C4-2B (cell line): ENCODE measurements around the gene TAOK3.
"Not testable (repeated sequence)": the region's sequence is repeated elsewhere in the genome, so short reads cannot be mapped to it uniquely, and the experiment has no call there.

Experiments used
- H3K27ac ChIP-seq: fragments of 450-650 bp; 2 replicates; pipeline ENCODE4 v1.5.1; 2017
- ZFX ChIP-seq: fragments of 450-650 bp; IDR thresholded peaks from 2 replicates; pipeline ENCODE4 v1.6.1; 2017
- TF ChIP-seq, protein P1 (sequence below): fragments of 450-650 bp; conservative IDR thresholded peaks from 2 replicates; pipeline ENCODE4 v1.5.1; 2017; ENCODE audit warnings: mild to moderate bottlenecking

TAOK3 gene

DNA sequence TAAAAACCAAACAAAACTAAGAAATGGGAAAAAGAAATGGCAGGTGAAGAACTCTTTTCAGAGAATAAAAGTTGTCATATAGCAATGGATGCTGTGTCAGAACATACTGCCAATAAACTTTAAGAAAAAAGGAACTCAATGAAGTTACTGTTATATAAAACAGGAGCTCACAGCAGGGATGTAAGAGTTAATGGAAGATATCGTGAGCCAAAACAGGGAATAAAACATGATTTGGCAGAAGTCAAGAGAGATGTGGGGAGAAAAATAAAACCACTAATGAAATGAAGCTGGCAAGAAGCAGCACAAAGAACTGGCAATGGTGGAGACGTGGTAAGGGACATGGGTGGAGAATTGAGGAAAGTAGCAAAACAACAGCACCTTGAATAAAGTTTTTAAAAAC is 61.0 kb downstream of the TAOK3 start:
- H3K27ac ChIP-seq = no peak overlapping the region
- no peak for TF ChIP-seq ZFX
- TF ChIP-seq, protein P1, sequence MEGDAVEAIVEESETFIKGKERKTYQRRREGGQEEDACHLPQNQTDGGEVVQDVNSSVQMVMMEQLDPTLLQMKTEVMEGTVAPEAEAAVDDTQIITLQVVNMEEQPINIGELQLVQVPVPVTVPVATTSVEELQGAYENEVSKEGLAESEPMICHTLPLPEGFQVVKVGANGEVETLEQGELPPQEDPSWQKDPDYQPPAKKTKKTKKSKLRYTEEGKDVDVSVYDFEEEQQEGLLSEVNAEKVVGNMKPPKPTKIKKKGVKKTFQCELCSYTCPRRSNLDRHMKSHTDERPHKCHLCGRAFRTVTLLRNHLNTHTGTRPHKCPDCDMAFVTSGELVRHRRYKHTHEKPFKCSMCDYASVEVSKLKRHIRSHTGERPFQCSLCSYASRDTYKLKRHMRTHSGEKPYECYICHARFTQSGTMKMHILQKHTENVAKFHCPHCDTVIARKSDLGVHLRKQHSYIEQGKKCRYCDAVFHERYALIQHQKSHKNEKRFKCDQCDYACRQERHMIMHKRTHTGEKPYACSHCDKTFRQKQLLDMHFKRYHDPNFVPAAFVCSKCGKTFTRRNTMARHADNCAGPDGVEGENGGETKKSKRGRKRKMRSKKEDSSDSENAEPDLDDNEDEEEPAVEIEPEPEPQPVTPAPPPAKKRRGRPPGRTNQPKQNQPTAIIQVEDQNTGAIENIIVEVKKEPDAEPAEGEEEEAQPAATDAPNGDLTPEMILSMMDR = no peak

DNA sequence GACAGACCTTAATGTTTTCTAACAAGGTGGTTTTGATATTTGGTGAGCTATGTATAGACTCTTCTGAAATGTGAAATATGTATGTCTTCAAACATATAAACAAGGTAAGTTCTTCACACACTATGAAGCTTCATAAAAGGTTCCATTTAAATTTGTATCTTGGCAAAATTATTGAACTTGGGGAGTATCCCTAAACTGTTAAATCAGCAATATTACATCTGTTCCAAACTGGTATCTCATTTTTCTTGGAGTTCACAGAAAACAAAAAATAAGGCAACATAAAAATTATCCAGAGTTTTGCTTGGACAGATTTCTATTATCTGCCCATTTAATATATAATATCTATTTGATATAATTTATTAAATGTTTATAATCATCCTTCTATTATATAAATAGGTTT is 62.4 kb downstream of the TAOK3 start:
- H3K27ac ChIP-seq = no peak overlapping the region
- no peak for TF ChIP-seq ZFX
- TF ChIP-seq, protein P1 = no peak

DNA sequence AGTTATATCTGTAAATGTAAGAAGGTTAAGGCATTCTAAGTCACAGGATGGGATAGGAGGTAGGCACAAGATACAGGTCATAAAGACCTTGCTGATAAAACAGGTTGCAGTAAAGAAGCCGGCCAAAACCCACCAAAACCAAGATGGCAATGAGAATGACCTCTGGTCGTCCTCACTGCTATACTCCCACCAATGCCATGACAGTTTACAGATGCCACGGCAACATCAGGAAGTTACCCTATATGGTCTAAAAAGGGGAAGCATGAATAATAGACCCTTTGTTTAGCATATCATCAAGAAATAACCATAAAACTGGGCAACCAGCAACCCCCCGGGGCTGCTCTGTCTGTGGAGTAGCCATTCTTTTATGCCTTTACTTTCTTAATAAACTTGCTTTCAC is 64.7 kb downstream of the TAOK3 start:
- not testable (repeated sequence) for H3K27ac ChIP-seq

DNA sequence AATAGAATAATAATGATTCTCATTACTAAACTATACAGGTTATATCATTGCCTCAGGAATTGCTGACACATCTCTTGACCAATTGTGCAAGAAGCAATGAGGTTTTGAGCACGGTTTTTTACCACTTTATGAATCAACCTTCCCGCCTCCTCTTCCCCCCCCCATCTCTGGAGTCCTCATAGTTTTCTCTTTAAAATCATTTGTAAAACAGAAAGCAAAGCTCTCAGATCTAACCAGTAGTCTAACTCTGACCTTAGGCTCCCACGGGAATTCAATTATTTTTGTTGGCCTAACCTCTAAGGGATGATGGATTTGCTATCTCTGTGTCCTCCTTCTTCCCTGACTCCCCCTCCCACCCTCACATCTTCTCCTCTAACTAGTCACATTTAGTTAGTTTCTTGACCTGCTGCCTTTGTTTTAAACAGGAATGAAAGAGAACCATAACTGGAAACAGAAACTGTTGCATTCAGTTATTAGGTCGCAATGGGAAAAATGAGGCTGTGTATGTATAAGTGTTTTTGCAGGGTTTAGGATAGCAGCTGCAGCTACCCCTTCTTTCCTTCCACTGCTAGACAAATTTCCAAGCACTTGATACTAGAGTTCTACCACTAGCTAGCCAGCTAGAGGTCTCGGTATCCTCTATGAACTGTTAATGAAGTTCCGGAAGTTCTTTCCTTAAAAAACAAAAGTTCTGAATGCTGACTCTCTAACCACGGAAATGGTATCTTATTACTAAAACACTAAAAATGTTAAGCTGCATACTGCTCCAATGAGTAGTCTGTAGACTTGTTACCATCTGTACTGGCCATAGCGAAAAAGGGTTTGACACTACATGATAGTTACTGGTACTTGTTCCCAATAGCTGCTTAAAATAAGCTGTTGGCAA is 65.4 kb downstream of the TAOK3 start:
- no peak overlapping the region for H3K27ac ChIP-seq
- TF ChIP-seq, protein P1 = no peak
- no peak for TF ChIP-seq ZFX

DNA sequence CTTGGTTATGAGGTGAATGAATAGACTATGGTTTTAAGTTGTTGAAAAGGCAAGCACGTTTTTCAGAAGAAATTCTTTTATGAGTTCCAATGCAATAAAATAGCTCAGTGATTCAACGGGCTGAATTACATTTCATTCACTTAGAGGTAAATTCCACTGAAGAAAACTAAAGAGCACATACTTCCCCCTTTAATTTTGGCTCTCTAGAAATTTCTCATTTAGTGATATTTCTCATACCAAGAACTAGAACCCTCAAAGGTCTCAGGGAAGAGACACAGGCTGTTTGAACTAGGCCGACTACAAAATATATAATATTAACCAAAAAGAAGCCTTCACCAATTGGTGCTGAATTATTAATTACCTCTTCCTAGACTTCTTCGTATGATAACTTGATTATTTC is 68.6 kb downstream of the TAOK3 start:
- no peak for TF ChIP-seq ZFX
- TF ChIP-seq, protein P1 = no peak
- H3K27ac ChIP-seq = no peak overlapping the region

DNA sequence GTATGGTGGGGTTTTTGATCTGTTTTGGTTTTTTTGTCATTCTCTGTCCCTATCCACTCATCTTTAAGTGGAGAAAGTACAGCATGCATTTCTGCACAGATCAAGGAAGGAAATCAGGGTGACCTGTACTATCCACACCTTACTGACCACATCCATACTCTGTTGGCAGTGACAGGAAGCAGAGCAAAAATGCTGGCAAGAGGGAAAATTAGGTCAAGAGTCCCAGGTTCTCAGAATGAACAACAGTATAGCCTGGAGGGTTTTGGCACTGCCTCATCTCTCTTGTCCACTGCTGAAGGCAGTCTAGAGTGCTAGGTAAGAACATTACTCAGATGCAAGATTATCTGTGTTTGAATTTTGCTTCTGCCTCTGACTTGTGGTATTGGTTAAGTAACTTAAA is 70.7 kb downstream of the TAOK3 start:
- no peak for TF ChIP-seq ZFX
- TF ChIP-seq, protein P1 = no peak
- H3K27ac ChIP-seq = no peak overlapping the region

DNA sequence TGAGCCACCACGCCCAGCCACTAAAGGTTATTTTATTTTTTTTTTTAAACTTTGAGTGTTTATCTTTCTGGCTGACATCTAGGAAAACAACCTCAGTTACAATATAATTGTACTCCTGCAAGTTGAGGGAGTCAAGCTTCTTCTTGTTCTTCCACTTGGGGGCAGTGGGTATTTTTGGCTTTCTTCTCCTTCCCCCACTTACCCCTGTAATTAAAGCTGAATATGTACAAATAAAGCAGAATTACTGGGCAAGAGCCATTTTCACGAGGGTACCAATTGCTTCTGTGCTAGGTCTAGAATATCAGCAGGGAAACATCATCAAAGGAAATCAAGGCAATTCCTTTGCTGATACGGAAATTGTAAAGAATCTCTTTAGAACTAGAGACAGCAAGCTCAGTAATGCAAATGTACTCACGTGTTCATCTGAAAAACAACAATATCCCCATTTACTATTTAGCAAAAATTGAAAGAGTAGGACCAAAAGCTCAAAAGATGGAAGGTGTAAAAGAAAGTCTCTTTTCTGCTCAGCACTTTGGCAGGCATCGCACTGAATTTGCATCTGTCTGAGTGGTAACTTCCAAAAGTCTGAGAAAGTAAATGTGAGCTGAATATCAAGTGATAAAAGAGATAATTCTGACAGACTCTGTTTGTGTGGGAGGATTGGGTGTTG is 72.8 kb downstream of the TAOK3 start:
- H3K27ac ChIP-seq = no peak overlapping the region

More for the DNA sequence above, 72.8 kb downstream of the TAOK3 start:
- TF ChIP-seq, protein P1 = no peak
- TF ChIP-seq ZFX = no peak
